Panc1 (cell line): ENCODE results near the gene SPEF1. TPM values are rescaled to one million over a fixed set of nuclear protein-coding genes. Genes with fewer than 3 reads are reported as not detected.

Source experiments
- ATAC-seq: fragments of 200-7000 bp; cut with Tn5 transposase; 2 replicates; pipeline ENCODE4 v1.9.1; 2020; ENCODE audit warnings: mild to moderate bottlenecking, moderate library complexity
- BruUV-seq: library from RNA; stranded (reverse); fragments of 400-500 nt; replicated peaks from 2 replicates; lab custom pipeline; 2021; lab: Mats Ljungman, UMichigan
- CTCF ChIA-PET: fragments of 300-600 bp; sonication (Branson Sonifier 250); formaldehyde crosslinking; loops from one replicate; lab custom pipeline; 2022; ENCODE audit warnings: antibody characterized with exemption; lab: Charles Lee
- POLR2A ChIA-PET: fragments of 300-600 bp; sonication (Branson Sonifier 250); formaldehyde crosslinking; loops from one replicate; lab custom pipeline; 2022; ENCODE audit warnings: antibody characterized with exemption; lab: Charles Lee
- DNase-seq: peaks from one replicate; pipeline ENCODE4 v3.0.0-alpha.2; 2010; ENCODE audit warnings: low read depth, low spot score
- H3K27ac ChIP-seq: 2 replicates; pipeline ENCODE4 v1.5.1; 2011; ENCODE audit warnings: mild to moderate bottlenecking, low read length, inconsistent platforms
- H3K27me3 ChIP-seq: fragments of 200-500 bp; sonication (Bioruptor generic); 2 replicates; pipeline ENCODE4 v1.6.0; 2014; ENCODE audit warnings: low read length, inconsistent platforms; ENCODE audit not compliant: control insufficient read depth, insufficient read depth
- H3K36me3 ChIP-seq: fragments of 200-500 bp; sonication (Bioruptor generic); 2 replicates; pipeline ENCODE4 v1.5.1; 2014; ENCODE audit warnings: inconsistent platforms, mild to moderate bottlenecking, low read length, moderate library complexity; ENCODE audit not compliant: control insufficient read depth, insufficient read depth
- H3K4me1 ChIP-seq: 2 replicates; pipeline ENCODE4 v1.5.1; 2011; ENCODE audit warnings: inconsistent platforms, mild to moderate bottlenecking, low read length, moderate library complexity; ENCODE audit not compliant: control insufficient read depth, insufficient read depth
- H3K4me3 ChIP-seq, 2 experiments: 2 replicates each; pipeline ENCODE4 v1.5.1; 2011 to 2012; ENCODE audit warnings: low read depth in 2 of 2, low read length in 2 of 2, mild to moderate bottlenecking in 2 of 2, inconsistent platforms in 1 of 2, moderate library complexity in 1 of 2
- H3K9me3 ChIP-seq: fragments of 200-500 bp; sonication (Bioruptor generic); 2 replicates; pipeline ENCODE4 v1.5.1; 2014; ENCODE audit warnings: low read depth, mild to moderate bottlenecking, inconsistent platforms, low read length, moderate library complexity; ENCODE audit not compliant: control insufficient read depth, insufficient read depth
- POLR2AphosphoS5 ChIP-seq: IDR thresholded peaks from 2 replicates; pipeline ENCODE4 v1.6.1; 2012; ENCODE audit warnings: mild to moderate bottlenecking, low read depth, low read length, moderate library complexity
- REST ChIP-seq, 2 experiments: IDR thresholded peaks; 2 replicates each; pipeline ENCODE4 v1.6.1; 2011 to 2012; ENCODE audit warnings: low read depth in 2 of 2, control low read depth in 1 of 2, low read length in 1 of 2, mild to moderate bottlenecking in 1 of 2, moderate library complexity in 1 of 2; ENCODE audit not compliant: insufficient read depth in 1 of 2
- SIN3A ChIP-seq: IDR thresholded peaks from 2 replicates; pipeline ENCODE4 v1.6.1; 2012; ENCODE audit warnings: low read depth, mild to moderate bottlenecking, low read length, moderate library complexity, borderline replicate concordance; ENCODE audit not compliant: insufficient read depth
- TCF7L2 ChIP-seq: IDR thresholded peaks from 2 replicates; pipeline ENCODE4 v1.6.1; 2011; ENCODE audit warnings: mild to moderate bottlenecking, low read depth, low read length, inconsistent platforms
- in situ Hi-C: cut with HindIII; loops from 2 replicates; pipeline ENCODE4 v1.10.0; 2016; ENCODE audit warnings: low sequenced_read_pairs, low pct_unique_long_range_greater_than_20kb
- intact Hi-C: fragments of 100-400 bp; cut with micrococcal nuclease; formaldehyde crosslinking; loops from one replicate; pipeline ENCODE4 v1.10.0; 2022; ENCODE audit not compliant: unreplicated experiment
- total RNA-seq: library from RNA; stranded (reverse); gene quantifications from one replicate; pipeline ENCODE4 v1.2.1, GENCODE V29; 2021; ENCODE audit not compliant: unreplicated experiment
- TF ChIP-seq, protein P1 (sequence below): fragments of 450-650 bp; IDR thresholded peaks from 2 replicates; pipeline ENCODE4 v1.5.1; 2017; ENCODE audit warnings: mild to moderate bottlenecking

The SPEF1 gene
- total RNA-seq, 1 experiment from 2014 or later = 0.41 TPM

DNA sequence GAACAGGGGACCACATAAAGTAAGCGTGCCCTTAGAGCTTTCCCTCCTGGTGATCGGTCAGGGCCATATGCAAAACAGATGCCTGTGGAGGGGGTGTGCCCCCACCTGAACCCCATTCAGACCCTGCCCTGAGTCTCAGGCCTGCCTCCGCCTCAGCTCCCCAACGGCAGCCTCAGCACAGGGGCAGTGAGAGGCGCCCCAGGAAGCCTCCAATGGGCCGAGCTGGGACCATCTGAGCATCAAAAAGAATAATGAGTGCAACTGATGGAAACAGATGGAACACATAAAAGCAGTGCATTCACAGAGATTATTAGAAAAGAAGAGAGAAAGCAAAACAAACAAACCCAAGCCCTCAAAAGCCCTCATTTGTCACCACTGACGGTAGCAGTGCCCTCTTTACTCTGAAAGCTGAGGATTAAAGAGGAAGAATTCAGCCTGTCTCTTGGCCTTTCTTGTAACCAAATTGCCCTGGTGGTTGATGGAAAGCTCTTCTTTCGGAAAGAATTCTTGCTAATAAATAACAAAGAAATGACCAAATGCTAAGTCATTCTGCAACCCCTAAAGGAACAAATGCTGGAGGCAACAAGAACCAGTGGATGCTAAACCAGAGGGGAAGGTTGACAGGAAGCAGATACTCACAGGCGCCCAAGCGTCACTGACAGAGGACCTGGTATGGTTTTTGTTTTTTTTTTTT is 20.4 kb downstream of the SPEF1 start:
- Histone ChIP-seq H3K4me3 (no peak overlapping the region), H3K27ac (no peak overlapping the region), H3K36me3 (no peaks in the 10 kb centered on the region), H3K27me3 (no peaks in the 10 kb centered on the region), H3K9me3 (no peaks in the 10 kb centered on the region), H3K4me1 (peaks cover 5% of the 10 kb centered on the region)
- POLR2A ChIA-PET = no interaction called here
- no TSS peak for BruUV-seq
- intact Hi-C loops (no loop called here), in situ Hi-C loops (no loop called here)
- DNase-seq = no peak
- ATAC-seq = no peak
- TF ChIP-seq TCF7L2 (no peak), POLR2AphosphoS5 (no peak), SIN3A (no peak), REST (IDR thresholded peaks at IDR 0.05; ENCODE audit: insufficient read depth in 1 of 2, low read depth in 2 of 2, low read length in 1 of 2) (no peak)
- TF ChIP-seq, protein P1, sequence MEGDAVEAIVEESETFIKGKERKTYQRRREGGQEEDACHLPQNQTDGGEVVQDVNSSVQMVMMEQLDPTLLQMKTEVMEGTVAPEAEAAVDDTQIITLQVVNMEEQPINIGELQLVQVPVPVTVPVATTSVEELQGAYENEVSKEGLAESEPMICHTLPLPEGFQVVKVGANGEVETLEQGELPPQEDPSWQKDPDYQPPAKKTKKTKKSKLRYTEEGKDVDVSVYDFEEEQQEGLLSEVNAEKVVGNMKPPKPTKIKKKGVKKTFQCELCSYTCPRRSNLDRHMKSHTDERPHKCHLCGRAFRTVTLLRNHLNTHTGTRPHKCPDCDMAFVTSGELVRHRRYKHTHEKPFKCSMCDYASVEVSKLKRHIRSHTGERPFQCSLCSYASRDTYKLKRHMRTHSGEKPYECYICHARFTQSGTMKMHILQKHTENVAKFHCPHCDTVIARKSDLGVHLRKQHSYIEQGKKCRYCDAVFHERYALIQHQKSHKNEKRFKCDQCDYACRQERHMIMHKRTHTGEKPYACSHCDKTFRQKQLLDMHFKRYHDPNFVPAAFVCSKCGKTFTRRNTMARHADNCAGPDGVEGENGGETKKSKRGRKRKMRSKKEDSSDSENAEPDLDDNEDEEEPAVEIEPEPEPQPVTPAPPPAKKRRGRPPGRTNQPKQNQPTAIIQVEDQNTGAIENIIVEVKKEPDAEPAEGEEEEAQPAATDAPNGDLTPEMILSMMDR = no peak
- CTCF ChIA-PET = no interaction called here

DNA sequence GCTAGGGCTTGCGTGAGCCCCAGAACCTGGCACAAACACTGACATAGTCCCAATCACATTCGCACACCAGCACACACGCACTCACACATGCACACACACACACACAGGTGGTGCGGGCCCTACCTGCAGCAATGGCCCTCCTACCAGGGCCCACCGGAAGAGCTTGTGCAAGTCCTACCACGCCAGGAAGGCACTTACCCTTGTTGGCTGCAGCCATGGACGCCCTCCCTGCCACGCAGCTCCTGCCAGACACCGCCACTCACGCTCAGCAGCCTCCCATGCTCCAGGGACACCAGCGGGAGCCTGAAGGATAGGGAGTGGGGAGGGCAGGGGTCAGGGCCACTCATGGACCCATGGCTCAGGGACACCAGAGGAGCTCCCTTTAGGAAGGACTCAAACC is 21.4 kb downstream of the SPEF1 start:
- POLR2A ChIA-PET = no interaction called here
- no peak overlapping the region for H3K4me3 ChIP-seq
- H3K4me1 ChIP-seq = no peaks in the 10 kb centered on the region
- no TSS peak for BruUV-seq
- TF ChIP-seq, protein P1 = no peak
- TF ChIP-seq REST (IDR thresholded peaks at IDR 0.05; ENCODE audit: insufficient read depth in 1 of 2, low read depth in 2 of 2, low read length in 1 of 2) (no peak), SIN3A (no peak), TCF7L2 (no peak), POLR2AphosphoS5 (no peak)
- DNase-seq (no peak), ATAC-seq (no peak)
- H3K27ac ChIP-seq = no peak overlapping the region
- H3K27me3 ChIP-seq = no peaks in the 10 kb centered on the region
- intact Hi-C loops = no loop called here
- no peaks in the 10 kb centered on the region for H3K9me3 ChIP-seq
- no peaks in the 10 kb centered on the region for H3K36me3 ChIP-seq
- CTCF ChIA-PET = no interaction called here
- in situ Hi-C loops = no loop called here
